KOPT-K1 (cell line): ENCODE results near the gene RASIP1.
"Not testable (repeated sequence)": the region's sequence is repeated elsewhere in the genome, so short reads cannot be mapped to it uniquely, and the experiment has no call there.

Experiments used
- H3K27ac ChIP-seq: fragments of 200-600 bp; sonication (generic); 2 replicates; pipeline ENCODE4 v1.5.1; 2016; ENCODE audit warnings: antibody characterized with exemption, mild to moderate bottlenecking, low read depth, low read length; ENCODE audit not compliant: poor library complexity, severe bottlenecking
- H3K36me3 ChIP-seq: fragments of 200-600 bp; sonication (generic); 2 replicates; pipeline ENCODE4 v1.5.1; 2017; ENCODE audit warnings: antibody characterized with exemption, mild to moderate bottlenecking, low read length, moderate library complexity; ENCODE audit not compliant: insufficient read depth
- H3K9me3 ChIP-seq: fragments of 200-600 bp; sonication (generic); 2 replicates; pipeline ENCODE4 v1.5.1; 2017; ENCODE audit warnings: antibody characterized with exemption, low read length, mild to moderate bottlenecking; ENCODE audit not compliant: insufficient read depth, poor library complexity, severe bottlenecking

RASIP1 gene

GRCh38 chr19:48683349-48683748 is 57.1 kb downstream of the RASIP1 start:
- H3K36me3 ChIP-seq, result no peaks in the 10 kb centered on the region
- no peak overlapping the region for H3K27ac ChIP-seq
- no peaks in the 10 kb centered on the region for H3K9me3 ChIP-seq

- H3K27ac ChIP-seq, result peak overlapping the region; percentile 21
- H3K9me3 ChIP-seq, result no peaks in the 10 kb centered on the region
- H3K36me3 ChIP-seq, result no peaks in the 10 kb centered on the region
Measured at GRCh38 chr19:48681127-48681470, 59.3 kb downstream of the RASIP1 start.

- Histone ChIP-seq H3K36me3 (no peaks in the 10 kb centered on the region), H3K9me3 (no peaks in the 10 kb centered on the region), H3K27ac (peak overlapping the region; percentile 21)
Measured at GRCh38 chr19:48680436-48681126, 59.8 kb downstream of the RASIP1 start.

- H3K27ac ChIP-seq, H3K9me3 ChIP-seq, H3K36me3 ChIP-seq: not testable (repeated sequence)
Measured at GRCh38 chr19:48680006-48680405, 60.4 kb downstream of the RASIP1 start.

- H3K9me3 ChIP-seq, result no peaks in the 10 kb centered on the region
- no peak overlapping the region for H3K27ac ChIP-seq
- no peaks in the 10 kb centered on the region for H3K36me3 ChIP-seq
Measured at GRCh38 chr19:48678201-48678600, 62.2 kb downstream of the RASIP1 start.

- Histone ChIP-seq H3K27ac (no peak overlapping the region), H3K9me3 (no peaks in the 10 kb centered on the region), H3K36me3 (no peaks in the 10 kb centered on the region)
Measured at GRCh38 chr19:48676887-48677286, 63.5 kb downstream of the RASIP1 start.

GRCh38 chr19:48676487-48676886 is 63.9 kb downstream of the RASIP1 start:
- no peaks in the 10 kb centered on the region for H3K9me3 ChIP-seq
- no peak overlapping the region for H3K27ac ChIP-seq
- no peaks in the 10 kb centered on the region for H3K36me3 ChIP-seq

- no peaks in the 10 kb centered on the region for H3K9me3 ChIP-seq
- H3K27ac ChIP-seq, result no peak overlapping the region
- no peaks in the 10 kb centered on the region for H3K36me3 ChIP-seq
Measured at GRCh38 chr19:48674921-48675824, 65.2 kb downstream of the RASIP1 start.

- no peak overlapping the region for H3K27ac ChIP-seq
- H3K9me3 ChIP-seq, result no peaks in the 10 kb centered on the region
- H3K36me3 ChIP-seq, result no peaks in the 10 kb centered on the region
Measured at GRCh38 chr19:48674216-48674809, 66.1 kb downstream of the RASIP1 start.

- Histone ChIP-seq H3K36me3 (no peaks in the 10 kb centered on the region), H3K9me3 (no peaks in the 10 kb centered on the region), H3K27ac (no peak overlapping the region)
Measured at GRCh38 chr19:48673436-48674100, 66.8 kb downstream of the RASIP1 start.

- Histone ChIP-seq H3K9me3 (no peaks in the 10 kb centered on the region), H3K27ac (no peak within 1 kb of the TSS)
Measured at GRCh38 chr19:48672994-48673393, 67.4 kb downstream of the RASIP1 start, which contains the start of gene NTN5. Gene NTN5, minus strand, starts transcription at chr19:48673017. Its CDS starts 2,031 bp downstream, at chr19:48670986.

GRCh38 chr19:48671446-48671995 is 68.9 kb downstream of the RASIP1 start:
- H3K36me3 ChIP-seq, result no peaks in the 10 kb centered on the region
- H3K27ac ChIP-seq, result no peak overlapping the region
- no peaks in the 10 kb centered on the region for H3K9me3 ChIP-seq

More at GRCh38 chr19:48672994-48673393, 67.4 kb downstream of the RASIP1 start, which contains the start of gene NTN5:
- no peaks in the 10 kb centered on the region for H3K36me3 ChIP-seq

GRCh38 chr19:48670699-48671445 is 69.5 kb downstream of the RASIP1 start:
- Histone ChIP-seq H3K36me3 (no peaks in the 10 kb centered on the region), H3K9me3 (no peaks in the 10 kb centered on the region), H3K27ac (no peak overlapping the region)
